DMS114 treated with DMSO at 0.1 percent for 48 hours (cell line): ENCODE measurements around the gene JMJD7.

Experiments
- DNase-seq: peaks from one replicate; lab custom pipeline; 2025; ENCODE audit not compliant: unreplicated experiment; lab: John Stamatoyannopoulos, UW

Gene JMJD7

GRCh38 chr15:41862515-41863116 lies 34.7 kb downstream of the JMJD7 start:
- no peak for DNase-seq

DNA sequence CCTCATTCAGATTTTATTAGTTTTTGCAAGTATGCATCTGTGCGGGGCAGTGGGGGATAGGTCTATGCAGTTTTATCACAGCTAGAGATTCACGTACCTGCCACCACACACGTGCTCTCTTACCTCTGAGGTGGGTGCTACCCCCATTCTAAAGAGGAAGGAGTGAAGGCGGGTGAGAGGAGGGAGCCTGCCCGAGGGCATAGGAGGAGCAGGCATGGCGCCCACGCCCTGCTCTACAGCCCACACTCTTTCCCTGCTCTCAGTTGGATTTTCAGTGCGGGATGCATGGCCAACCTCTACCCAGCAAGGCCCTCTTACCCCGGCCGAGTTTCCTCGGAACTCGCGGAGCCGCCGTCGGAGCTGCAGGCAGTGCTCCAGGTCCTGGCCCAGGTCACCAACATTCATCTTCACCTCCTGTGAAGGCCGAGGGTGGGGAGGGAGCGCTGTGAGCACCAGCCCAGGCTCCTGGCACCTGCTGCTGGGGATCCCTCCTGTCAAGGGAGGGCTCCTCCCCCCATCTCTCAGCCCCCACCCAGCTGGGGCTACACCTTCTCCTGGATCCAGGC lies 37.7 kb downstream of the JMJD7 start:
- no peak for DNase-seq

- no peak for DNase-seq
Observed at GRCh38 chr15:41866263-41866703, 38.4 kb downstream of the JMJD7 start.

DNA sequence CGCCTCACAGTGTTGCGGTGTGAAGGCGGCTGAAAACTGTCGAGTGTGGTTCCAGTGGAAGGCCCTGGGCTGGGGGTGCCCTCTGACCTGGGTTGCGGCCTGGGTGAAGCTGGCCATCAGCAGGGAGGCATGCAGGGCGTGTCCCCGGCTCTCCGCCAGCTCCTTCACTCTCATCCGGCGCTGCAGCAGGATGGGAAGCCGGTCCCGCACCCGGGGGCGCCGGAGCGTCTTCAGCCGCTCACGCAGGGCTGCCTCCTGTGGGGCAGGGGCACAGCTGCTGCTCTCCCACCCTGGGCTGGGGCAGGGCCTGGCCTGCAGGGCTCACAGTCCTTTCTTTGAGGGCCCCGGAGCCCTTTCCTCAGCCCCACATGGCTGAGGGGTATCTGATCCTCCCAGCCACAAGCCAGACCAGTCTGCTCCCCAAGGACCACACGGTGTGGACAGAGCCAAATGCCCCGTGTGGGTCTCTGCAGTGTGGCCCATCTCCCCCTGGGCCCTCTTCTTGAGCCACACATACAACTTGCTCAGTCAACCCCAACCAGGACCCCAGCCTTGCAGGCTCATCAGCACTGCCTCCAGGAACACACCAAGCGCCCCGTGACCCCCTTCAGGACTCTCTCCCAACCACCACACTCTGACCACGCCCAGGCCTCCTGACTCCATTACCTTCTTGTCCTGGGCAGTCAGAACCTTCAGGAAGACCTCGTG lies 39.1 kb downstream of the JMJD7 start:
- DNase-seq = no peak

DNA sequence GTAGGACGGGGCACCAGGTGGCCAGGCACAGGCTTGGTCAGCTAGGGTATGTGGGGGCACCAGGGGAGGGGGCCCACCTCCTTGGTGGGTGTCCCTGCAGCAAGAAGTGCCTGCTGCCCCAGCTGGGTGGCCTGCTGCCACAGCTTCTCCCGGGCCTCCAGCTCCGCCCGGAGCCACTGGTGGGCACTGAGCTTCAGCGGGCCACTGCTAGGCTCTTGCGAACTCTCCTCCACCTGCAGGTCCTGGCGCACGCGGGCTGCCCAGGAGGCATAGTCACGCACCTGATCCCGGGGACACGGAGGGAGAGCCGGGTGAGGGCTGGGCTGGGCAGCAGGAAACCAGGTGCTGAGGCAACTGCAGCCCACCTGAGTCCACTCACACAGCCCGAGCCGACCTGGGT lies 40.4 kb downstream of the JMJD7 start:
- DNase-seq = no peak

DNA sequence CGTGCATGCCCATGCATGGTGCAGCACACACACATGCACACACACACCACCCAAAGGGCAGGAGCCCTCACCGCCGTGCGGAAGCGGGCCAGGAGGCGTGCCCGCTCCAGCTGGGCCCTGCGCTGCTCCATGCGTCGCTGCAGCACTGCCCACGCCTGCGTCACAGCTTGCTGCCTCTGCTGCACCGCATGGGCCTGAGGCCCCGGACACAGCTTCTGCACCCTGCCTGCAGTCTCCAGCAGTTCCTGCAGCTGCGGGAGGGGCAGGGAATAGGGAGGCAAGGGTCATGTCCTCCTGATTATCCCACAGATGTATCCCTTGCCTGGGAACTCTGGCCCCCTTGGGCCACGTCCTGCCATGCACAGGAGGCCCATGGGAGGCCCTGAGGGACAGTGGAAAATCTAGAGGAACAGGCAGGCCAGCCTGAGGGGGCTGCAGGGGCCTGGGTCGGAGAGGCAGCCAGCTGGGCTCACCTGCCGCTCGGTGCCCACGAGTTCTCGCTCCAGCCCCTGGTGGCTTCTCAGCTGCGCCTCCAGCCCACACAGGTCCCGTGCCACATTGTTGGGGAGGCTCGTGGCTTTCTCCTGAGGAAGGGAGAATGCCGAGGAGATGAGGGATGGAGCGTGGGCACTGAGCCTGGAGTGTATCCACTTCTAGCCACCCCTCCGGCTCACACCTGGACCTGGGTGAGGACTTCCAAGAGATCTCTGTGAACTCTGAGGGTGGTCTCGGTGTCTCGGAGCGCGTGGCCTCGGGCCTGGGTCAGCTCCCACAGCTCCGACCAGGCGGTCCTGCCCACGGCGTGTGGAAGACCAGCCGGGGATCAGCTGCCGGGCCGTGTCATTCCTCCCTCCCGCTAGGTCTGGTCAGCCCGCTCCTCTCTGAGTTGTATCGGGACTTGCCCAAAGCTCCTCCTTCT lies 42.1 kb downstream of the JMJD7 start:
- no peak for DNase-seq

DNA sequence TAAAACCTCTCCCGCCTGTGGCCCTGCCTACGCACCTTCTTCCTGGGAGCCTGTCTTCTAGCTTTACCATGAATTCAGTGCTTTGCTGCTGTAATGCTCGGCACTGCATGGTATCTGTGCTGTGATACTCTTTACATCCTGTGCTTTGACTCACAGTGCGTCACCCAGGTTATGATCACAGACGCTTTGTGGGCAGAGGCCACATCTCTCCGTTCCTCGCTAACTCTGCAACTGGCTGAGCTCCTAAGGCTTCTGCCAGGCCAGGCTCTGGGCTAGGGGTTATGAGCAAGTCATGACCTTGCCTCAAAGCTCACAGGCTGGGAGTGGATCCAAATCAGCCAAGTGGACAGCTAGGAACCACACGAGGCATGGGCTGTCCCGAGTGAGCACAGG lies 42.8 kb downstream of the JMJD7 start:
- no peak for DNase-seq

GRCh38 chr15:41871175-41871905 lies 43.4 kb downstream of the JMJD7 start:
- no peak for DNase-seq

DNA sequence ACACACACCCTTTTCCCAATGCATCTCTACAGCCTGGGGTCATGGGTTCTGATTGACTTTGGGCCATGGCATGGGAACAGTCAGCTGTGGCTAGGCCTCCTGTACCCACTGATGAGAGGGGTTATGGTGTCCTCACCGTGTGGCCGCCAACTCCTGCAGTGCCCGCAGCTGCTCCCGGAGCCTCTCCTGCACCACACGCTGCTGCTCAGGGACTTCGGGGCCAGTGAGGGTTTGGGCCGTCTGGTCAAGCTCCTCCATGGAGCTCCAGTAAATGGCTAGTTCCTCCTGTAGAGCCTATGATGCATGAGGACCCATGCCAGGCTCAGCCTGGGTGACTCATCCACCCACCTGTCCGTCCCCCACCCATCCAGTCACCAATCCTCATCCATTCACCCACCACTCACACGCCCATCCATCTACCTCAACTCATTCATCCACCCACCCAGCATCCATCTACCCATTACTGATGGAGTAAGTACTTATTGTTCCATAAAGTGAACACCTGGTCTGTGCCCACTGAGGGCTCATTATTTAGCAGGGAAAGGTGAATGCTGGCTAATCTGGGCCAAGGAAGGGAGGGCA lies 44.4 kb downstream of the JMJD7 start:
- DNase-seq = no peak

DNA sequence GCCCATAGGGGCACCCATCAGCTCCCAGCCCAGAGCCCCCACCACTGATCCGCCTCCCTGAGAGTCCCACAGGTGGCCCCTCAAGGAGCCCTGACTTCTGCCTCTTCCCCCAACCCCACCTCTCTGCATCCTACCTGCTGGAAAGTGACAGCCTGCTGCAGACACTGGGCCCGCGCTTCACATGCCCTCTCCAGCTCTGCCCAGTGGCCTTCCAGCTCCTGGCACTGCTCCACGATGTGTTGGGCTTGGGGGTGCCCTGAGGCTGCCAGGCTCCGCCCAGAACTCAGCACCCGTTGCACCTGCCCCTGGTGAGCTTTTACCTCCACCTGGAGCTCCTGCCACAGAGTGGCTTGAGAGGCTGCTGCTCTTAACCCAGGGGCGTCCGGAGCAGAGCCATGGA lies 45.8 kb downstream of the JMJD7 start:
- DNase-seq = no peak

- no peak for DNase-seq
Observed at GRCh38 chr15:41874736-41875135, 46.8 kb downstream of the JMJD7 start.

GRCh38 chr15:41876007-41876406 lies 48.1 kb downstream of the JMJD7 start:
- DNase-seq = no peak

DNA sequence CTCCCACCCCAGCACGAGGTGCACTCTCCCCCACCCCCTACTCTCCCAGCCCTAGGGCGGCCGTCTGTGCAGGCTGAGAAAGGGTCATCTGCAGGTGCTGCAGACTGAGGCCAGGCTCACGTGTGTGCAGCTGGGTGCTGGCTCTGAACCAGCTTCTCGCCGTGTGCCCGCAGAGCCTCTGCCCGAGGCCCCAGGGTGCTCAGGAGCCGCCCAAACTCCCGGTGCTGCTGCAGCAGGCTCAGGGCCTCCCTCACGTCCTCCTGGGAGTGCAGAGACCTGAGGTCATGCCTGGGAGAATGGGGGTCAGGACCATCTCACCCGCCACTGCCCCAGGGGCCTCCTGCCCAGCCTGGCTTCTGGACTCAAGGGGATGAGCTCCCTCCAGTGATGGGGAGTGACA lies 48.8 kb downstream of the JMJD7 start:
- DNase-seq = no peak

DNA sequence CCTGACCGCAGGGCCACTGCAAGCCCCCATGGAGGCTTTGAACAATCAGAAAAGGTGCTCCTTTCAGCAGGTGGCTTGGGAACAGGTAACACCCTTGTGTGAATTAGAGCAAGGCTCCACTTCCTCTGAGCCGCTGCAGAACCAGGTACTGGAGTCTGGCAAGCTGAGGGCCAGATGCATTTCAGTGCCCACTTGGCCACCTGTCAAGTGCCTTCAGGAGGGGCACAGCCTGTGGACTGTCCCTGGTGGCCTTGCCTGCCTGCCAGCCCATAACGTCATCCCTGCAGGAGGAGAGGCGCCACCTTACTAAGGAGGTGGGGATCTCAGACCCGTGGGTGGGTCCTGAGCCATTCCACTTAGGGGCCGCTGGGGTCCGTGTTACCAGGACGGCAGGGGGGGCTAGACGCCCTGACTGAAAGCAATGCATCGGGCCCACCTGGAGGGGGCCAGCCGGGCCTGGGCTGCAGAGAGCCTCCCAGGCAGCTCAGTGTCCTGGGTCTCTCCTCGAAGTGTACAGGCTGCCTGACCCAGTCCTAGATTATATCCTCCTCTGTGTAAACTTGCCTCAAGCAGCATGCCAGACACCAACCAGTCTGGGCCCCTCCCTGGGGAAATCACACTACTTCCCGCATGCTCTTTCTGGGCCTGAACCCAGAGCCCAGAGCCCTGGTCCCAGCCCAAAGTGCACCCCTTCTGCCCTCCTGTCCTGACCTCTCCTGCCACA lies 49.9 kb downstream of the JMJD7 start:
- no peak for DNase-seq

- no peak for DNase-seq
Observed at GRCh38 chr15:41878355-41878699, 50.4 kb downstream of the JMJD7 start.

- no peak for DNase-seq
Observed at GRCh38 chr15:41879321-41879845, 51.5 kb downstream of the JMJD7 start.

DNA sequence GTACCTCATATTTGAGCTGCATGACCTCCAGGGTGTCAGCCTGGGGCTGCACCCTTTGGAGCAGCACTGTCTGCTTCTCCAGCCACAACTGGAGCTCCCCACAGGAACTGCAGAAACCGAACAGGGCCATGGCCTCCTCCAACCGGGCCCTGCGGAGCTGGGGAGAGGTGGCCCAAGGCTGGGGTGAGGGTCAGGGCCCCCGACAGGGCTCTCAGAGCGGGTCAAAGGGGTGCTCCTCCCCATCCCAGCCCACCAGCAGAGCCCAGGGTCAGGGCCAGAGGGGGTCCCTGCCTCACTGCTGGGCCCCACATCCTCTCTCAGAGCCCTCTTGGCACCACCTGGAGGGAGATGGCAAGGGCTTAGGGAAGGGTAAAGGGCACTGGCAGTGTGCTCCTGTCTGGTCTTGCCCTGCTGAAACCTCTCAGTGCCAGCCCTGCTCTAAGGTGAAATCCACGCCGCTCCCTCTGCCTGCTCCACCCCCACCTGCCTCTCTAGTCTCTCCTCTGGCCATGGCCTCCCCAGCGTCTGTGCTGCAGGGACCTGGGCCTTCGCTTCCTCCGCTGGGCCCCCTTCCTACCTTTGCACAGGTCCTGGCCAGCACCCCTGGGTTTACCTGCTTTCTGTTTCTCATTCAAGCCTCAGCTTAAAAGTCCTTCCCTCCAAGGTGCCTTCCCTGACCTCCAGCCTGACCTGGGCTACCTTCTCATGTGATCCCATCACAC lies 52.4 kb downstream of the JMJD7 start:
- no peak for DNase-seq

GRCh38 chr15:41881086-41881485 lies 53.2 kb downstream of the JMJD7 start:
- no peak for DNase-seq

- no peak for DNase-seq
Observed at GRCh38 chr15:41881550-41881919, 53.6 kb downstream of the JMJD7 start.
